Stimulated activated CD4-positive, alpha-beta T cell treated with anti-CD3 and anti-CD28 coated beads, Interleukin-4, amount 100 ng/mL, for 24 hours (primary cell): ENCODE data around the gene CEP85L.

ENCODE experiments used
- DNase-seq: peaks from one replicate; pipeline ENCODE4 v3.0.0-alpha.2; 2020

CEP85L gene

DNA sequence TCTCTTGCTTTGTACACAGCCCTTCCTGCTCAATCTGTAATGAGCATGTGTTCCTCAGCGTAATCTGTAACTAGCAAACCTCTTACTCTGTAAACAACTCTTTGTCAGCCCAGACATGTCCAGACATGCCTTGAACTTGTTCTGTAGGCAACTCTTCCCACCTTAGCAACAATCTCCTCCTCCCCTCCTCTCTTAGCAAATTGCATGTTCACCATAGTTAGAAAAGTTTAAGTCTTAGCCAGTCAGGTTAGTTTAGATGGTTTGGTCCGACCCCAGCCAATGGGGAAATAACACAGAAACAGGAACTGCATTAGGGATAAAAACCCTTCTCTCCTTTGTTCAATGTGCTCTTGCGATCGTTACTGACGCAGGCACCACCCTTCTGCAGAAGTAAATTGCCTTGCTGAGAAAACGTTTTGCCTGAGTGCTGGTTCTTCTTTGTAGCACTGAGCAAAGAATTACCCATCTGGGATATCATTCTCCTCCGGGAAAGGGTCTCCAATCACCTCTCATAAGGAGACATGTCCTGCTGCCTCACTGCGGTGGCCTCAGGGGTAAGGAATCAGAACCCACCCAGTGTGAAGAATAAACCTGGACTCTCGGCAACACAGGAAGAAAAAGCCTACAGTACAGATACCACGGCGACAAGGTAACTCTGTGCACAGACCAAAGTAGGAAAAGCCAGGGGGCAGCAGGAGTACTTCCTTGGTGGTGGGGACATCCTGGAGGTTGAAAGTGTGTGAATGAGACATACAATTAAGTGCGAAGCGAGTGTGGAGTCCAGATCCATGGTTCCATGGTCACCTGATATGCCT, 77.1 kb downstream of the CEP85L start:
- DNase-seq, result no peak

DNA sequence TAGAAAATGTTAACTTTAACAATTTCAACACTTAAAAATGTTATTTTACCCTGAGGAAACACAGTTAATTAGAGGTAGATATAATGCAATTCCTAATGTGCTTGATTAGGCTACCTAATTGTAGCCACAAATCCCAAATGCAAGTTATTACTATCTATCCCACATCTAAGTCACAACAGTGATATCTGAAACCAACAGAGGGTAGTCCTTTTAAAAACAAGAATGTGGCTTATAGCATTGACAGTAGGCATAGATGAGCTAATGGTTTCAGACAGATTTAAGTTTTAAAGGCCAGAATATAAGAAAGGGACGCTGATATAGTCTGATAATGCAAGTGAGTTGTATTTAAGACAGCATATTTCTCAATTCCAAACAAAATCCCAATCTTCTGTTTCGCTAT, 80.3 kb downstream of the CEP85L start:
- DNase-seq, result no peak

DNA sequence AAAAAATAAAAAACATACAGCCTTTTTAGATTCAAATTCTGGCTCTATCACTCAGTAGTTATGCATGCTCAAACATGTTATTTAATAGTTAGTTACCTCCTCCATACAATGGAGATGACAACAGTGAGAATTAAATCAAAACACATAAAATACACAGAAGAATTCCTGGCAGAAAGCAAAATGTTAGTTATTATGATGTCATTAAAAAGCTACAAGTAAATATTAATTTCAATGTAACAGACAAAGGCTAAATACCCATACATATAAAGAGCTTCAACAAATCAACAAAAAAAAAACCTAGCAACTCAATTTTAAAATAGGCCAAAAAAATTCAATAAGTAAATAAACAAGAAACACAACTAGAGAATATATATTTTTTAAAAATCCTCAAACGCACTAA, 81.9 kb downstream of the CEP85L start:
- no peak for DNase-seq

DNA sequence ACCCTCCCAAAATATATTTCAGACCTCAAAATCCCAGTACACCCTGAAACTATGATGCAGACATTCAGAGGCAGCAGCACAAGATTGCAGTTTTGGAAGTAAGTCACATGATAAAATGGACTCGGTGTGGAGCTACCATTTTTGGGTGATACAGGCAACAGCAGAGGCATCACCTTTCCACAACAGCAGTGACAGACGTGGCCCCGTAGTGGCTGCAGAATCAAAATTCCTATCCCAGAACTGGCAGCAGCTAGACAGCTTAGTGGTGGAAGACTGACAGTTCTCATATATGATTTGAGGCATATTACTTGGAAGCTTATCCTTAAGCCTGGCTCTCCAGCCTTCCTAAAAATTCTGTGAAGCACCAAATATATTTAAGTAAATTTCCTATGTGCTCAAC, 83.4 kb downstream of the CEP85L start:
- no peak for DNase-seq

DNA sequence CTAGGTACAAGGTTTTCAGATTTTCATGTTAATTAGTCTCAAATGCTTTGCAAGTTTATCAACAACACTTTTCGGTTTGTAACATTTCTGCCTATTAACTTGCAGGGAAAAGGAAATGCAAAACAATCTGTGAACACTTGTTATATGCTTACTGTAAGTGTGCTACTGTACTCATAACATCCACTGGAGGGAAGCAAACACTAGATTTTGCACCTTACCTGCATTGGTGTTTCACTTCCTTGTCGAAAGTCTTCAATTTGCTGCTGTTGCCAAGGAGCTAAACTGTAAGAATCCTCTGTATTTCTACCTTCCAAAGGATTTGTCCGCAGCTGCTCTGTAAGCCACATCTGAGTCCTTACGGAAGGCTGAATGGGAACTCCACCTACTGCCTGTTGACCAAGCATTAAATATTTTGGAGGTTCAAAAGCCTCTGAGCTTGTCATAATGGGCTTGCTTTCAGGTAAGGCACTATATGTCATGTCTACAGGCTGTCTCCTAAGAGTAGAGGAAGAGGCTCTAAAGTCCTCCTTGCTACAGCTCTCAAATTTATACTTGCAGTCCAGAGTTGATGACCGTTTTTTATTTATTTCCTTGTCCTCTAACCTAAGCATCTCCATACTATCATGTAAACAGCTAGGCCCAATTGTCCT, 86.0 kb downstream of the CEP85L start:
- DNase-seq, result peak; percentile 17

DNA sequence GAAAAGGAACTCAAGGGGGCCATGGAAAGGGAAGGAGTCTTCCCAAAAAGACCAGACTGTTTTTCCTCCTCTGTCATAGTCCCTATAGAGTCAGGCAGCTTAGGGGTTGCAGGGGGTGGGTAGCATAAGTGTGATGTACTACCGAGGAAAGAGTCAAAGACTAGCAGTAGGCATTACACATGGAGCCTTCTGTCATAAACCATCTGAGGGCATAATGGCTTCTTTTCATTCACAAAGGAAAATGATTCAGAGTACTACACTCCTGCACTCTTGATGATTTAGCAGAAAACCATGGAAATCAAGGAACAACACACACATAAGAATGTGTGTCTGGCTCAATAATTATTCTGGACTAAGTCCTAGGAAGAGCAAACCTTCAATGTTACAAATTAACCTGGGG, 88.4 kb downstream of the CEP85L start:
- DNase-seq, result no peak

DNA sequence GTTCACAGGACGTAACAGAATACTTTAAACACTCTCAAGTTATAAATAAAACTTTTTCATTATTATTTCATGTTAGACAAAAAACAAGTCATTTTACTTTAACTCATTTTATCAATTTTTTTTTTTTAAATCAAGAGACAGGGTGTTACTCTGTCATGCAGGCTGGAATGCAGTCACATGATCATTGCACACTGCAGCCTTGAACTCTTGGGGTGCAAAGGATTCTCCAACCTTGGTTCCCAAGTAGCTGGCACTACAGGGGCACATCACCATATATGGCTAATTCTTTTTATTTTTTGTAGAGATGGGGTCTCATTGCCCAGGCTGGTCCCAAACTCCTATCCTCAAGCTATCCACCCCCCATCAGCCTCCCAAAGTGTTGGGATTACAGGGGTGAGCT, 89.1 kb downstream of the CEP85L start:
- DNase-seq, result no peak

DNA sequence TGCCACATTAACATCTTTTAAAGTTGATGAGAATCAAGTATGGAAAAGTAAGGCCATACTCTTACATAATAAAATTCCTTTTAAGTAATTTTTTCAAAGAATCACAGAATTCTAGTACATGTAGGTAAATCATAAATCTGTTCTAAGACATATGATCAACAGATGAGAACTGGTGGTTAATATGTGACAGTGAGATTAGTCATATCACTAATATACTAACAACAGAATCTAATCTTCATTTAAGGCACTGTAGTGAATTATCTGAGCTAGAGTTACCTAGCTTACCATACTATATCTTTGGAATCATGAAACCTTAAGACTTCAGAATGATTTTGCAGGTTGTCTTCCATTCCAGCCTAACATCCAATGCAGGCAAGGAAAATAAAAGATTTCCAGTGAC, 91.7 kb downstream of the CEP85L start:
- DNase-seq, result no peak

DNA sequence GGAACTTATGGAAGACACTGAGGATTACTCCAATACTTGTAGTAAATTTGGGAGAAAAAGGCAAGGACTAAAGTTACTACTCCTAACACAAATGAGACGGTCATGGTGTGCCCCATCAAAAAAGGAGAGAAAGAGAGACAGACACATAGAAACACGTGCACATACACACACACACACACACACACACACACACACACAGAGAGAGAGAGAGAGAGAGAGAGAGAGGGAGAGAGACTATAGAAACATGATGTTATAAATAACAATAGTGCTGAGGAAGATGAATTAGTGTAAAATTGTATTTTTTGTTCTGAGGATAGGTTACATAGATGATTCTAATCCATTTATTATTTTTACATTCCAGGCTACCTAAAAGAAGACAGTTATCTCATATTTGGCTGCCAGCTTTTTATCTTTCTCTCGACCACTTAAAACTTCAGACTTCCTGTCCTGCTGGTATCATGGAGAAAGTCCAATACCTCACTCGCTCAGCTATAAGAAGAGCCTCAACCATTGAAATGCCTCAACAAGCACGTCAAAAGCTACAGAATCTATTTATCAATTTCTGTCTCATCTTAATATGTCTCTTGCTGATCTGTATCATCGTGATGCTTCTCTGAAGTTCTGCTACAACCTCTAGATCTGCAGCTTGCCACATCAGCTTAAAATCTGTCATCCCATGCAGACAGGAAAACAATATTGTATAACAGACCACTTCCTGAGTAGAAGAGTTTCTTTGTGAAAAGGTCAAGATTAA, 92.8 kb downstream of the CEP85L start:
- DNase-seq, result no peak

DNA sequence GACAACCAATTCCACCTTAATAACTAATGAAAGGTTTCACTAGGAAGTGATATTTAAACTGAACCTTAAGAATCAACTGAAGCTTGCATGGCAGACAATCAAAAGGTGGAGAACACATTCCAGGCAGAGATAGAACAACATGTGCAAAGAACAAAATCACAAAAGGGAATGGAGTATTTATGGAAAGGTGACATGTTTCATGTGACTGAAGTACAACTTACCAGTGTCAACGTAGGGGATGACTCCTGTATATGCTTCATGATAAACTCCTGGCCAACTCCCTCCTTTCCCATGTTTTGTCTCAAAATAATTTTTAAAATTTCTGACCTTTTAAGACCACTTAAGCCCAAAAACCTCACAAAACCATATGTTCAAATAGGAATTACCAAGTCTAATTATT, 96.7 kb downstream of the CEP85L start:
- DNase-seq, result no peak

DNA sequence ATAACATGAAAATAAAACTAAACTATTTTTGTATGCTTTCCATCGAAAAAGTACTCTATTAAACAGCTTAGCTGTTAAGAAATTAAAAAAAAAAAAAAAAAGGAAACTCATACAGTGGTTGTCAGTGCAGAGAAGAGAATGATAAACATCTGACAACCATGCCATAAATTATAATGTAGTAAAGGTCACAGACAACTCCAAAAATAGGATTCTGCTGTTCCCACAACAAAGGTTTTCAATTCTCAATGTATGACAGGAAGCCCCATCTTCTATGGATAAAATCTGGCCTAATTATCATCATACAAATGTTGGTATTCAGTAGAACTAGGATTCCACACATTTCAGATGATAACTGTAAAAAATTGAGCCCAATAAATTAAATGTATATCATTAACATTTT, 98.3 kb downstream of the CEP85L start:
- no peak for DNase-seq

DNA sequence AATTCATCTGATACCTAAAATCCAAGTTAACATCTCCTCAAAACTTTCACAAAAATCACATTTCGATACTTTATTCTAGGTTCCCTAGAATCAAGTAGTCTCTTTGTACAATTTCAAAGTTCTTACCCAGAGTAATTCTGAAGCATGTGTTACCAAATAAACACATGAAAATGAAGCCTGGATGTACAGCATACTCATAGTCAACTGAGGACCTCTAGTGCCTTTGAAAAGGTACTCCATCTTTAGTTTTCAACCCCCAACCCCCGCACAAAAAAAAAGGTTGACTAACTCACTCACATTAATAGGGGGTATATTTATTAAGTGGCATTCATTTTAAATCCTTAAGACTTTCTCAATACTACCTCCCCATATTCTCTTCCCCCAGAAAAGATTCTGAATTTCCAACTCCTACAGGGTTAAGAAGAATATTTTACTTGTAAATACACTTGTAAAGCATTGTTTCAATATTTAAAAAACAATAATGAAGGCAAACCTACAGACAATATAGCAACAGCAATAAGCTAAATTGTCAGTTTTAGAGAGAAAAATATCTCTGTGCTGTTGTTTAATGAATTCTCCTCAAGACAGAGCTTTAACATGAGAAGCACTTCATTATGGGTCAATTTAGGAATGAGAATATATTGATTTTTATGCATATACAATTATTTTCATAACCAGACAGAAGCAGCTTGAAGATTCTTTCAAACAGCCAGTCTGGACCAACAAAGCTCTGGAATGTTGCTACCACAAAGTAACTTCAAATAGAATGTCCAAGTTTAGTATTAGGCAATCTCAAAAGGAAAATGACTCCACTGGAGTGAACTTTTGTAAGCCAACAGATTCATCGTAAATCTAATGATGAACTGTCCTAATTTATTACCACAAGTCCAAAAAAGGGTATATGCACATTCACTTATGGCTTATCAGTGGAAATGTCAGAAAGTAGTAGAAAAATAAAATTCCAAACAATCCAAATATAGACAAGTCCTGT, 100.0 kb downstream of the CEP85L start:
- DNase-seq, result no peak

DNA sequence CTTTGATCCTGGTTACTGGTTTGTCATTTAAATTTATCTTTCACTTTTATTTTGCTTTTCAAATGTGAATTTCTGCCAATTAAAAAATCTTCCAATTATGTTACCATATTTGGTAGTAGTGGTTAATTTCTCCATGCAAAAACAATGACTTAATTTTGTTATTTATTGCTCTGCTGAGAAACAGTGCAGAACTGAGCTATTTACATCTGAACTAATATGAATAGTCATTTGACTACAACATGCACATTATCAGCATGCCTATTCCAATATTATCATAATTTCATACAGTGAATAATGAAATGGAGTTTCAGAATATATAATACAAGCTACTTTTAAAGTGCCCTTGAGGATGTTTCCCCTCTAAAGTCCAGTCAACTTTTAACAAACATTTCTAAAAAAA, 102.8 kb downstream of the CEP85L start:
- no peak for DNase-seq

DNA sequence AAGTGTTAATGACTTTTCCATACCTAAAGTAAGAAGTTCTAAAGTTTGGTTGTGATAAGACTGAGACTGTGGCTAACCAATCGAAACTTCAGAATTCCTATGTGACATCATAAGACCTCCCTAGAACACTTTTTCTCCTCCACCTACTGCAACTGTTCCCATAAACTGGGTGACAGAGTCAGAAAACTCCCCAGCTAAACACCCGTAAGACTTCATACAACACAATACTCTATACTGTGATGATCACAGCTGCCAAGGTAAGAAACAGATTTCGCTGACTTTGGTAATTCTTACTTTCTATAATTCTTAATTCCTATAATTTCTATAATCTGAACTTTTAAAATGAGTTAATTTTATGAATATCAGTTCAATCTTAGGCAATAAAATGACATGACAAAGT, 103.3 kb downstream of the CEP85L start, which contains the start of gene PLN:
Gene PLN, plus strand, starts transcription at position 161 of the 400 bp plus-strand sequence. CDS start 10,626 bp downstream, outside the sequence.
- no peak for DNase-seq

DNA sequence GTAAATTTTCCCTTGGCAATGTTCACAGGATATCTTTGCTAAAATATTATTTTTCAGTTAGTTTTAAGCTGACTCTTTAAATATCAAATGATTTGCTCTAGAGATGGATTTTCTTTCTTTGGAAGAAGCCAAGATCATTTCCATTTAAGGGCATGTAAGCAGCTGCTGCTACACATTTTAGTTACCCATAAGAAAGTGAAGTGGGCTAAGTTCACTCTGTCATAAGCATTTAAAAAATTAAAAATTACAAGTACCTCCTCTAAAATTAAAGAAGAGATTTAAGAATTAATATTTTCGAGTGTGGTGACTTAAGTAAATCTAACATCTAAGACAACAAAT, 104.5 kb downstream of the CEP85L start:
- DNase-seq, result no peak

DNA sequence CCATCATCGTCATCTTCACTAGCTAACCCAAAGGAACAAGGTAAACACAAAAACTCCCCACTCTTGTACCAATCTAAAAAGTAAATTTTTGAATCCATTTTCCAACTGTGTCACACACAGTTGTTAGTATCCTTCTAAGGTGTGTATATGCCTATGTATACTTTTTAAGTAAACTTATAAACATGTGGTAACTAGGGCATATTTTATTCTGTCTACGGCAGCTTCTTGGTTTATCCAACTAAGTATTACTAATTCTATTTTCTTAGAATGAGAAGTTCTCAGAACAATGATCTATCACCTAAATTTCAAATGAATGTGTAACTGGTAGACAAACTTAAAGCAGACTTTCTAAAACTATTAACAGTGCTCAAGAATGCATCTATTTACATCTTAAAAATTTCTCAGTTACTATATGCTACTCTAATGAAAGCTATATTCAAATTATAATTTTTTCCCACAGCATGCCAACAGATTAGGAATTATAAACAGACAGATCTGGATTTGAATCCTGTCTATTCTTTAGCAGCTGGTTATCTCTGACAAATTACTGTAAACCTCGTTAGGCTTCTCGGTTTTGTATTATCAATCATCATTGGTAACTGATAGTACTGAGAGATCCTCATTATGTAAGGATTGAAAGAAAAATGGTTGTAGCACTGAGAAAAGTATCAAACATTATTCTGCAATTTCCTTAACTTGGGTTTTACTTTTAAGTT, 105.1 kb downstream of the CEP85L start:
- no peak for DNase-seq

DNA sequence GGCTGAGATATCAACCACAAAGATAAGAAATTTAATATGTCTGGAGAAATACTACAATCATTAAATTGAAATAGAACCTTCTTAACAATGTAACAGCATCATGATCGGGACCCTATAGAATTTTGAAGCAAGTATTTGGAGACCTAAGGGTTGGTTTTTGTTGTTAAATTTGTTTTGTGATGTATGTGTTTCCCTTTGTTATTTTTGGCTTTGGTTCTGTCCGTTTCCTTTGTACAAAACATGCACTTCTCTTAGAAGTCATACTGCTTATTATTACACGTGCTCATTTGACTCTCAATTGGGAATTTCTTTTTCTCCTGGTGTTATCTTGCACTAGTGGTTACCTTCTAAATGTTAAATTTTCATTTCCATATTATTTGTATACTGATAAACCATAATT, 107.3 kb downstream of the CEP85L start:
- no peak for DNase-seq

DNA sequence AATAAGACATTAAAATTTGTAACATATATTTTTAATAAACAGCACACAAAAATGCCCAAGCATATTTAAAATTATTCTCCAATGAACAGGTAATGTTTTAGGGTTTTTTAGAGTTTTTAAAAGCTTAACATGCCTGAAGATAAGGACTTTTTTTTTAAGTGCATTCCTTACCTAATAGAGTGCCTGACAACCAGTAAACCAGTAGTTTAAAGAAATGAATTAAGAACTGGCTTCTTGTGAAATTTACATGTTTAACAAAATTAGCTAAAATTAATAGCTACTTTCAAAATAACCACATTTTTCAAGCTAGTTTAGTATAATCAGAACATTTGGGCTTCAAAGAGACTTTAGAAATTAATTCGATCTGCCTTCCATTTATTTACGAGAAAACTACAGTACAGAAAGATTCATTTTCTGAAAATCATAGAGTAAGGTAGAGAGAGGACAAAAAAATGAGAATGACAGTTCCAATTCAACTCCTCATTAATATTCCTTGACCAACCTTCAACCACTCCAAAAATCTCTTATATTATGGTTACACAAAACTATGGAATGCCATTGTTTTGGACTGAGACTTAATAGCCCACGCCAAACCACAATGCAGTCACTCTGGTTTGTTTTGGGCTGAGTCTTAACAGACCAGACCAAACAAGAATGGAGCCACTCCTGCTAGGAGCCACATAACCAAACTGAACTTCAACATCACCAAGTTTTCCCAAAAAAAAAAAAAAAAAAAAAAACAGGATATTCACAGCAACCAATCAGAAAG, 109.0 kb downstream of the CEP85L start:
- DNase-seq, result no peak

DNA sequence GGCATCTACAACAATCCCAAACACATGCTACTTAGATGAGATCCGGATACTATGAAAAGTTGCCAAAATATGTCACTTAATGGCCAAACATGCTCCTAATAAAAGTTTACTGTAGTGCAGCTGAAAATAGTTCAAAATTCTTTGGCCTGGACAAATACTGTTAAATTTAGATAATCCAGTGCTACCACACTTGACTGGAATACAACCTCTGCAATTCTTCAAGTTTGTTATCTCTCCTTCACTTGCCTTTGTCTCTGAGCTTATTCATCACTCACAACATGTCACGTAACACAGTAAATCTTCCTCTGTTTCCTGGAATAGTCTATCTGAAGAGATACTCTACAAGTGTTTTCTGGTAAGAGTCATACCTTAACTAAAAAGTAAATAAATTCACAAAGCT, 113.8 kb downstream of the CEP85L start:
- no peak for DNase-seq

DNA sequence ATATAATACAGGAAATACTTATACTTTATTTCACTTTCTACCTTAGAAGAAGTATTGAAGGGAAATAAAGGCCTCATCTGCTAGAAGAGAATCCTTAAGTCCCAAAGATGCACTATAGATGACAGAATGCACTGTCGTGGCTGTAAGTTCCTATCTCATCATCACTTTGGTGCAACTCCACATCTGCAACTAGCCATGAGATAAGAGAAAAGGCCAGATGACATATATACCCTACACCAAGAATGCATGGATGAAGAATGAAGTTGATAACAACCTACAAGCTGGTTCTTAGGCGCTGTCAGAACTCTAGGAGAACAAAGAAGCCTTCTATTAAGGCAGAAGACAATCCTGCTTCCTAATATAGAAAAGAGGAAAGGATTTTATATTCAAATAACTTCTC, 114.9 kb downstream of the CEP85L start:
- no peak for DNase-seq

DNA sequence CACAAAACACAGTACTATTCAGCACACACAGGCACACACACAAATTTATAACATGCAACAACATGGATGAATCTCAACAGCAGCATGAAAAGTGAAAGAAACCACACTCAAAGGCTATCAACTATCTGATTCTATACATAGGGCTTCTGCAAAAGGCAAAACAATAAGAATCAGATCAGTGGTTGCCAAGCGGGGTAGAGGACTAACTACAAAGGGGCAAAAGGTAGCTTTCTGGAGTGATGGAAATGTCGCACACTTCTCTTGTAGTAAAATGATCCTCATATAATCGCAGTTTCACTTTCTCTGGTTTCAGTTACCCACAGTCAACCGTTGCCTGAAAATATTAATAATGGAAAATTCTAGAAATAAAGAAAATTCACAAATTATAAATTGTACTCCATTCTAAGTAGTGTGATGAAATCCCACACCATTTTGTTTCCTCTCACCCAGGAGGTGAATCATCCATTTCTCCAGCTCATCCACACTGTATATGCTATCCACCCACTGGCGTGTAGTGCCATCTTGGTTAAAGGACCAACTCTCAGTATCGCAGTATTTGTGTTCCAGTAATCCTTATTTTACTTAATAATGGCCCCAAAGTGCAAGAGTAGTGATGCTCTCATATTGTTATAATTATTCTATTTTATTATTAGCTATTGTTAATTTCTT, 116.1 kb downstream of the CEP85L start:
- DNase-seq, result no peak
